COLO829 (cell line): Measurements from ENCODE around the gene HSPA1B.
"Not testable (repeated sequence)": the region's sequence is repeated elsewhere in the genome, so short reads cannot be mapped to it uniquely, and the experiment has no call there.

Experiments used
- DNase-seq: peaks from one replicate; pipeline ENCODE4 v3.0.0; 2012; ENCODE audit warnings: low spot score

HSPA1B gene

DNA sequence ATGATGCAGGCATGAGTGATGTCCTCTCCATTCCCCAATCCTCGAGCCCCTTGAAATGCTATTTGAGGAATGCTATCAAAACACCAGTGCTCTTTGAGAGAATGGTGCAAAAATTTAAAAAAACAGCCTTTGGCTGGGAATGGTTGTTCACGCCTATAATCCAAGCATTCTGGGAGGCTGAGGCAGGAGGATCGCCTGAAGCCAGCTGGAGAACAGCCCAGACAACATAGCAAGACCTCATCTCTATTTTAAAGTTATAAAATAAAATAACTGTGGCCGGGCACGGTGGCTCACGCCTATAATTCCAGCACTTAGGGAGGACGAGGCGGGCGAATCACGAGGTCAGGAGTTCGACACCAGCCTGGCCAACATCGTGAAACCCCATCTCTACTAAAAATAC lies 27.8 kb upstream of the HSPA1B start:
- DNase-seq, result no peak

DNA sequence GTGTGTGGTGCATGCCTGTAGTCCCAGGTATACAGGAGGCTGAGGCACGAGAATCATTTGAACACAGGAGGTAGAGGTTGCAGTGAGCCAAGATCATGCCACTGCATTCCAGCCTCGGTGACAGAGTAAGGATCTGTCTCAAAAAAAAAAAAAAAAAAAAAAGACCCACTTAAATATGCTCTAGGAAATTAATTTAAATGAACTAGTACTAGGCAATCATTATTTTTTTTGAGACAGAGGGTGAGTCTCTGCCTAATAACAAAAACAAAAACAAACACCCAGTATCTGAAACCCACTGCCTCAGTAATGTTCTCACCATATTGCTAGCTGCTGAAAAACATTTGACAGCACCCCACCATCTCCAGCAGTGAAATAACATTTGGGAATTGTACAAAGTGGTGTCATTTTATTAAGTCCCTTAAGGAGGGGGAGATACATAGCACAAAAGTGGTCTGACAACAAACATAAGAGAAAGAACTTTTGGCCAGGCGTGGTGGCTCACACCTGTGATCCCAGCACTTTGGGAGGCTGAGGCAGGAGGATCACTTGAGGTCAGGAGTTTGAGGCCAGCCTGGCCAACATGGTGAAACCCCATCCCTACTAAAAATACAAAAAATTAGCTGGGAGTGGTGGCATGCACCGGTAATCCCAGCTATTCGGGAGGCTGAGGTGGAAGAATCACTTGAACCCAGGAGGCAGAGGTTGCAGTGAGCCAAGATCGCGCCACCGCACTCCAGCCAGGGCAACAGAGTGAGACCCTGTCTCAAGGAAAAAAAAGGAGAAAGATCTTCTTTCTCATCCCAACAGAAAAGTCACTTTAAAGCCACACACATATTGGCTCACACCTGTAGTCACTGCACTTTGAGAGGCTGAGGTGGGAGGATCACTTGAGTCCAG lies 26.3 kb upstream of the HSPA1B start:
- DNase-seq, result not testable (repeated sequence)

DNA sequence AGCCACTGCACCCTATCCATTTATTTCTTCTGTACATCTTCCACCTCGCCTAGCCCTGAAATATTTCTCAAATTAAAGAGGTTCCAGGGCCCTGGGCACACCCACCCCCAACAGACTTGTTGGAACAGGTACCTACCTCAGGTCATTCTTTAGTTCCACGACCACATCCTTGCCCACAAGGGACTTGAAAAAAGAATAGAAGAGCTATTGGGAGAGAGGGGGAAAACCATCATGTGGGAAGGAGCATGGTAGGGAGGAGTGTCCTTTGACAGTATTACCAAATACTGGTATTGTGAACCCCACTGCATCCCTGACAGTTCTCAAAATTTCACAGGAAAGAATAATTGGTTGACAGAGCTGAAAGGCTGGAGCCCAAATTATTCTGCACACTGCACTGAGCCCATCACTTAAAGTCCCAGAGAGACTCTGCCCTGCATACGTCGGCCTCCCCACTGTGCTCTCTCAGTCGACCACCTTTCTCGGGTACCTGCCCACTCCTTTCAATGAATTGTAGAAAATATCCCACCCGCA lies 21.5 kb upstream of the HSPA1B start:
- no peak for DNase-seq

DNA sequence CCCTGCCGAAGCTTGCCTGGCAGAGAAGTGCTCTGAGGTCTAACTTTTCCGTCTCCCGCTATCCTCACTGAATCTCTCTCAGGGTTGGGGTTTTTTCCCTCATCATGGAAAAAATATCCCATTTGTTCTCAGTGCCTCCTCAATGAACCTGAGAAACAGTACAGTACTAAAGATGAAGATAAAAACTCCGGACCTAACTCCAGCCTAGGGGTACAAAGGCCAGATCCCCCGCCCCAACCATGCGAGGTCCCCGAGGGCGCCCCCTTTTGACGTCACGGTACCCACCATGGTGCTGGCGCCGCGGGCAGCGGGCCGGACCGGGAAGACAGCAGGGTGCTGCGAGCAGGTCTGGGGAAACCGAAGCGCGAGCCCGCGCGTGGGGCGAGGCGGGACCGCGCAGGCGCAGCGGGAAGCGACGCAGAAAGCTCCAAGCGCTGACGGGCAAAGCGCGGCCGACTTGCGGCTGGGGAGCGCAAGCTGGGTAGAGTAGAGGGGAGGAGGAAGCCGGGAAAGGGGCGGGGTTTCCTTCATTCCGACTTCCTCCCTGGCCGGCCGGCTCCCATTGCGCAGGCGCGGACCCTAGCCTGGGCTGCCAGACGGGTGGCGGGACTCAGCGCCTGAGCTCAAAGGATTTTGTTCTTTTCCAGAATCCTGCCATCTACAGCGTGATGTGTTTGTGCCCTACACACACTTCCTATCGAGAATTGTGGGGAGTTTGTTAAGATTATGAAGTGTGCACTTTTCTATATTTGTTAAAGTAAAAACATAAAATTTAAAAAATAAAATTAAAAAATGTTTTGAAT lies 20.9 kb upstream of the HSPA1B start, which contains the start of gene LSM2:
Gene LSM2, minus strand, starts transcription at position 497 of the 803 bp plus-strand sequence. Its CDS starts 209 bp downstream, at position 288.
- peak; percentile 100 for DNase-seq

DNA sequence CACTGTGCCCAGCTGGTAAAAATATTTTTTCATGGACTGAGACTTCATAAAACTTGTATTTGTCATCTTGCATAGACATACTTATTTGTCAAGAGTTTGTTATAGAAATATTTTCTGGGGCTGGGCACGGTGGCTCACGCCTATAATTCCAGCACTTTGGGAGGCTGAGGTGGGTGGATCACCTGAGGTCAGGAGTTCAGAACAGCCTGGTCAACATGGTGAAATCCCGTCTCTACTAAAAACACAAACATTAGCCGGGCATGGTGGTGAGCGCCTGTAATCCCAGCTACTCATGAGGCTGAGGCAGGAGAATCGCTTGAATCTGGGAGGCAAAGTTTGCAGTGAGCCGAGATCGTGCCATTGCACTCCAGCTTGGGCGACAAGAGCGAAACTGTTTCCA lies 18.9 kb upstream of the HSPA1B start:
- not testable (repeated sequence) for DNase-seq

DNA sequence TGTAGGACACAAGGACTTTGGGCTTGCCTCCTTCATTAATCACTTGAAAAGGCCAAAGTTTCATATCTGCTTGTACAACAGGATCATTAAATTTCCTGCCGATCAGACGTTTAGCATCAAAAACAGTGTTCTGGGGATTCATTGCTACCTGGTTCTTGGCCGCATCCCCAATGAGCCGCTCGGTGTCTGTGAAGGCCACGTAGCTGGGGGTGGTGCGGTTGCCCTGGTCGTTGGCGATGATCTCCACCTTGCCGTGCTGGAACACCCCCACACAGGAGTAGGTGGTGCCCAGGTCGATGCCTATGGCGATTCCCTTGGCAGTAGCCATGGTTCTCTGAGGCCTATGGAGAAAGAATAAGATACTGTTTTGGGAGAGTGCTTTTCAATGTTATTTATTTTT lies 15.9 kb upstream of the HSPA1B start:
- DNase-seq, result no peak

DNA sequence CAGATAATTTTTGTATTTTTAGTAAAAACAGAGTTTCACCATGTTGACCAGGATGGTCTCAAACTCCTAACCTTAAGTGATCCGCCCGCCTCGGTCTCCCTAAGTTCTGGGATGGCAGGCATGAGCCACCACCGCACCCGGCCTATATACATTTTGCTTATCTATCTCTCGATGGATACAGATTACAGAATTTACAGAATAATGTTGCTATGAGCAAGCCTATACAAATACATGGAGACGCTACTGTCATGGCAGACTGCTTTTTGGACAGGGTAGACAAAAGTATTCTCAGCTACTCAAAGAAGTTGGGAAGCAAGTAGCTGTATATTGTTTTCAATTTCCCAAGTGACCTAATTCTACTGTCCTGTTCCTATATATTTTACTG lies 14.1 kb upstream of the HSPA1B start:
- no peak for DNase-seq

DNA sequence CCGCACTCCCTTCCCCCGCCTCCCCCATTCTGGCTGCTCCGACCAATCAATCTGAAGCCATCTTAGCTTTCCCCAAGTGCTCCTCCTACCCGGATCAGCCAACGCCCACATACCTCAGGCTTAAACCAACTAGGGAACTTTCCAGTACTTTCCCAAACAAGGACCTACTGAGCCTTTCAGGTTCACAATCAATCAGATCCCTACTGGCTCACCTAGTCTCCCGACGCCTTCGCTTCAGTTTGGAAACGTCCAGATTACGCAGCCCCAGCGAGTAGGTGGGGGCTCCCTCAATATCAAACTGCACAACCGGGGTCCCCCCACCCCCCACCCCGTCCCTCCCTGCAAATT lies 12.9 kb upstream of the HSPA1B start:
- DNase-seq, result peak; percentile 99

DNA sequence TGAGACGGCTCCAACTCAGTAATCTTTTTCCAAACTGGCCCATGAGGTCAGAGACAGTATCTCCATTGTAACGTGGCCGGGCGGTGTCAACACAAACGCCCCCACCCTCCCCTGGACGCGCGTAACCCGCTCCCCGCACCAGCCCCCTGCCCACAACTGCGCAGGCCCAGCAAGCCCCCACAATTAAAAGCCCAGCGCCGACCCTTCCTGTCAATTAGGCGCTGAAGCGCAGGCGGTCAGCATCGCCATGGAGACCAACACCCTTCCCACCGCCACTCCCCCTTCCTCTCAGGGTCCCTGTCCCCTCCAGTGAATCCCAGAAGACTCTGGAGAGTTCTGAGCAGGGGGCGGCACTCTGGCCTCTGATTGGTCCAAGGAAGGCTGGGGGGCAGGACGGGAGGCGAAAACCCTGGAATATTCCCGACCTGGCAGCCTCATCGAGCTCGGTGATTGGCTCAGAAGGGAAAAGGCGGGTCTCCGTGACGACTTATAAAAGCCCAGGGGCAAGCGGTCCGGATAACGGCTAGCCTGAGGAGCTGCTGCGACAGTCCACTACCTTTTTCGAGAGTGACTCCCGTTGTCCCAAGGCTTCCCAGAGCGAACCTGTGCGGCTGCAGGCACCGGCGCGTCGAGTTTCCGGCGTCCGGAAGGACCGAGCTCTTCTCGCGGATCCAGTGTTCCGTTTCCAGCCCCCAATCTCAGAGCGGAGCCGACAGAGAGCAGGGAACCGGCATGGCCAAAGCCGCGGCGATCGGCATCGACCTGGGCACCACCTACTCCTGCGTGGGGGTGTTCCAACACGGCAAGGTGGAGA lies 12.3 kb upstream of the HSPA1B start, which contains the start of the genes HSPA1A and HSPA1L:
Gene HSPA1A, plus strand, starts transcription at position 519 of the 814 bp plus-strand sequence. Its CDS starts 214 bp downstream, at position 733.
Gene HSPA1L, minus strand, starts transcription at position 259 of the 814 bp plus-strand sequence. CDS start 3,311 bp downstream, outside the sequence.
- DNase-seq, result peak; percentile 98

DNA sequence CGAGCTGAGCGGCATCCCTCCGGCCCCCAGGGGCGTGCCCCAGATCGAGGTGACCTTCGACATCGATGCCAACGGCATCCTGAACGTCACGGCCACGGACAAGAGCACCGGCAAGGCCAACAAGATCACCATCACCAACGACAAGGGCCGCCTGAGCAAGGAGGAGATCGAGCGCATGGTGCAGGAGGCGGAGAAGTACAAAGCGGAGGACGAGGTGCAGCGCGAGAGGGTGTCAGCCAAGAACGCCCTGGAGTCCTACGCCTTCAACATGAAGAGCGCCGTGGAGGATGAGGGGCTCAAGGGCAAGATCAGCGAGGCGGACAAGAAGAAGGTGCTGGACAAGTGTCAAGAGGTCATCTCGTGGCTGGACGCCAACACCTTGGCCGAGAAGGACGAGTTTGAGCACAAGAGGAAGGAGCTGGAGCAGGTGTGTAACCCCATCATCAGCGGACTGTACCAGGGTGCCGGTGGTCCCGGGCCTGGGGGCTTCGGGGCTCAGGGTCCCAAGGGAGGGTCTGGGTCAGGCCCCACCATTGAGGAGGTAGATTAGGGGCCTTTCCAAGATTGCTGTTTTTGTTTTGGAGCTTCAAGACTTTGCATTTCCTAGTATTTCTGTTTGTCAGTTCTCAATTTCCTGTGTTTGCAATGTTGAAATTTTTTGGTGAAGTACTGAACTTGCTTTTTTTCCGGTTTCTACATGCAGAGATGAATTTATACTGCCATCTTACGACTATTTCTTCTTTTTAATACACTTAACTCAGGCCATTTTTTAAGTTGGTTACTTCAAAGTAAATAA lies 10.2 kb upstream of the HSPA1B start:
- not testable (repeated sequence) for DNase-seq

DNA sequence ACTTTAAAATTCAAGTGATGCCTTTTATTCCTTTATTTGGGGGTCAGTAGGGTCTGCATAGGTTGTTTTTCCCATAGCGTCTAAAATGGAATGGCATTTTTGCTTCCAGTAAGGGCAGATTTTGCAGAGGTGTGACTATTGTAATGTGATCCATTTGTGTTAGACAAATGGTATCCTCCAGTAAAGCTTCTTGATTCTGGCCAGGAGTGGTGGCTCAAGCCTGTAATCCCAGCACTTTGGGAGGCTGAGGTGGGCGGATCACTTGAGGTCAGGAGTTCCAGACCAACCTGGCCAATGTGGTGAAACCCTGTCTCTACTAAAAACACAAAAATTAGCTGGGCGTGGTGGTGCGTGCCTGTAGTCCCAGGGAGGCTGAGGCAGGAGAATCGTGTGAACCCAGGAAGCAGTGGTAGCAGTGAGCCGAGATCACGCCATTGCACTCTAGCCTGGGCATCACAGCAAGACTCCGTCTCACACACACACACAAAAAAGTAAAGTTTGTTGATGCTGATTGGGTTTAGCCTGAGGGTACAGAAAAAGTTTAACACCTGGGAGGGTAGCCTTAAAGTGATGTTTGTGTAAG lies 9.5 kb upstream of the HSPA1B start:
- not testable (repeated sequence) for DNase-seq

DNA sequence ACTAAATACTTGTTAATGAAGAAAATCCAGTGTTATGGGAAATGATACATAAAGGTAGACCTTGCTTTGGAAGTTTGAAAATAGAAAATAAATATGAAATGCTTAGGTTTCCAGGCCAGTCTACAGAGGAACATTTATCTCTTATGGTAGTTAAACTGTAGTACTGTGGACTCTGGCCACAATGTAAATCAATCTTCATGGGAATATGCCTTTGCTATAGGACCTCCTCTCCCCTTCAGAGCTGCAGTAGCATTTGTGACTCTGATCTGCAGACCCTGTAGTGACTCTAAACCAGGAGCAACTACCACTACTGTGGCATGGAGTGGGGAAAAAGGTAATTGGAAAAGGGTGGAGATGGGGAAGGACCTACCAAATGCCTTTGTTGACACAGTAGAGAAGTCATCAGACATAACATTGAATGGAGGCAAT lies 7.7 kb upstream of the HSPA1B start:
- DNase-seq, result no peak

DNA sequence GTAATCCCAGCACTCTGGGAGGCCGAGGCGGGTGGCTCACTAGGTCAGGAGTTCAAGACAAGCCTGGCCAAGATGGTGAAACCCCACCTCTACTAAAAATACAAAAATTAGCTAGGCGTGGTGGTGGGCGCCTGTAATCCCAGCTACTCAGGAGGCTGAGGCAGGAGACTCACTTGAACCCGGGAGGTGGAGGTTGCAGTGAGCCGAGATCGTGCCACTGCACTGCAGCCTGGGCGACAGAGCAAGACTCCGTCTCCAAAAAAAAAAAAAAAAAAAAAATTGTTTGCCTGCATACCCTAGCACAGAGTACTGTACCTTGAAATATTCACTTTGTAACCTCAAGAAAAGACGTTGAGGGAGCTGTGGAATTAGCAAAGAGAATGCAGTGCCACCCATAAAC lies 7.1 kb upstream of the HSPA1B start:
- not testable (repeated sequence) for DNase-seq

DNA sequence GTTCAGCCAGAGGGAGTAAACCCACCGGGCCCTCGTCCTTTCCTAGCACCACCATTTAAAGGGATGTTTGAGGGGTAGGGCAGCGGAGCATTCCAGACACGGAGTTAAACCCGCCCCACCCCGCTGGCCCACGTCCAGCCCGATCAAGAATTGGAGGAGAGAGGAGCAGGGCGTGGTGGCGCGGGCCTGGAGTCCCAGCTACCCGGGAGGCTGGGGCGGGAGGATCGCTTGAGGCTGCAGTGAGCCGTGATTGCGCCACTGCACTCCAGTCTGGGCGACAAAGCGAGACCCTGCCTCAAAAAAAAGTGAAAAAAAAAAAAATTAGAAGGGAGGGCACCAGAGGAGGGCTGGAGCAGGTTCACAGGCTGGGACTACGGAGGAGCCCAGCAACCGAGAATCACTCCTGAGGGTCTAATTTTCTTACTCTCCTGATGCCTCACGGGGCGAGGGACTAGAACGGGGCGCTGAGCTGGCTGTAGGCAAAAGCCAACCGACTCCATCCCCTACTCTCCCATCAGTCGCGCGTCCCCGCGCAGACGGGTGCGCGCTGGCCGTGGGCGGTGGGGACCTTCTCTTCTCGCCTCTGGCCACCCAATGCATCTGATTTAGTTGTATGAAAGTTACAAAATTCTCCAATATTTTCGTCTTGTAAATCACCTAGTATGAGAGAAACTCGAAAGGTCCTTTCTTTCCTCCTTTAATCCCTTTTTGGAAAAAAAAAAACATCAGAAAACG lies 6.1 kb upstream of the HSPA1B start:
- DNase-seq, result no peak

DNA sequence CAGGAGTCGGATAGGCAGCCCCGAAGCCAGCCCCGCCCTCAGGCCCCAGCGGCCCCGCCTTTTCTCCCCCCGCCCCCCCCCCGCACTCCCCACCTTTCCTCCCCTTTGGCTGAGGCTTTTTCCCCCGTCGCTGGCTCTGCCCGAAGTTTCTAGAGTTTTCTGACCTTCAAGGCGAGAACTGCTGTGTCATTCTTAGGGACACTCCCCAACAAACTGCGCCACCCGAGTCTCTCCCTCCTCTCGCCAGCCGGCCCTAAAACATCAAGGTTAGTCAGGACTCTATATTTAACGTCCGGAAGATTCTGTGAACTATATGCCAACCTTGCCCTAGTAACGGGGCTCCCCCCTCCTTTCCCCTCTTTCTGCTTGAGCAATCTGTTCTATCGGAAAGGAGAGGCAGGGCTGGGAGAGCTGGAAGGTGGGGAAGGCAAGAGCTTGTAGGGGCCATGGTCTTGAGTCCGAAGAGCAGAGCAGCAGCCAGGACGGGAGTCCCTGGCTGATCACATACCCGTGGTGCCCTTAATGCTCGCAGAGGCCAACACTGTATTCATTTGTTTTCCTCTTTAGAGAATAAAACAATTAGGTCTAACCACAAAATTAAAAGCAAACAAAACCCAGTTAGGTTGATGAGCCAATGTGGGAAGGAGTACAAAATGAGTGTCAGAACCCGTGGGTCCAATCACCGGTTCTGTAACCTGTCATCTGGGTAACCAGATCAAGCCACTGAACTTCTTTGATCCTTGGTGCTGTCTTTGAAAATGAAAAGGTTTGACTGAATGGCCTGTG lies 5.3 kb upstream of the HSPA1B start:
- no peak for DNase-seq

DNA sequence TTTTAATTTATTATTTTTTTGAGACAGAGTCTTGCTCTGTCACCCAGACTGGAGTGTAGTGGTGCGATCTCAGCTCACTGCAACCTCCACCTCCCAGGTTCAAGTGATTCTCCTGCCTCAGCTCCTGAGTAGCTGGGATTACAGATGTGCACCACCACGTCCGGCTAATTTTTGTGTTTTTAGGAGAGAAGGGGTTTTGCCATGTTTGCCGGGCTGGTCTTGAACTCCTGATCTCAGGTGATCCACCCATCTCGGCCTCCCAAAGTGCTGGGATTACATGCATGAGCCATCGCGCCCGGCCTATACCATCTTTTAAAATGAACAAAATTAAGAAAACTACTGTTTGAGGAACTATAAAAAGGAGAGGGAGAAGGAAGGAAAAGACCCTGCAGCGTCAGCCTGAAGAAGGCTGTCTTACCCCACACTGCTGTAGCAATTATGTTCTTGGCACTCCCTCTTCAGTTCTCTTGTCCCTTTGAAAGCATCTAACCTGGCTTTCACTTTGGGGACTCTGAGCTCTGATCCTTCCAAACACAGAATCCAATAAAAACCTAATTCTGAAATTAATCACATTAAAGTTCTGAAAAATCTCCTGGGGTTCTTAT lies 3.8 kb upstream of the HSPA1B start:
- DNase-seq, result not testable (repeated sequence)

DNA sequence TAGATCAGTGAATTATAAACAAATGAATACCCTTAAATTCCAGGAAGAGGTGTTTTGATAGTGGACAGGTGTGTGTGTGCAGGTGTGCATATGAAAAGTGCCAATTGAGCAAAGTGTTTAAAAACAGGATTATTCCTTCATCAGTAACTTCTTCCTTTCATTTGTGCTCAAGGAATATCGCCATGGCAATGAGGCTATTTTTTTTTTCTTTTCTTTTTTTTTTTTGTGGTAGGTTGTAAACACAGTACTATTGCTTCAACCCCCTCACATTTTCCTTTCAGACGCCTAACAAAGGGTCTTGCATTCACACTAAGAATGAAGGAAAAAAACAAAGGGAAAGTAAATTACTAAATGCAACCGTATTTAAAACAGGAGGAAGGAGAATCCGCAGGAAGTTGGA lies 2.0 kb upstream of the HSPA1B start:
- no peak for DNase-seq

DNA sequence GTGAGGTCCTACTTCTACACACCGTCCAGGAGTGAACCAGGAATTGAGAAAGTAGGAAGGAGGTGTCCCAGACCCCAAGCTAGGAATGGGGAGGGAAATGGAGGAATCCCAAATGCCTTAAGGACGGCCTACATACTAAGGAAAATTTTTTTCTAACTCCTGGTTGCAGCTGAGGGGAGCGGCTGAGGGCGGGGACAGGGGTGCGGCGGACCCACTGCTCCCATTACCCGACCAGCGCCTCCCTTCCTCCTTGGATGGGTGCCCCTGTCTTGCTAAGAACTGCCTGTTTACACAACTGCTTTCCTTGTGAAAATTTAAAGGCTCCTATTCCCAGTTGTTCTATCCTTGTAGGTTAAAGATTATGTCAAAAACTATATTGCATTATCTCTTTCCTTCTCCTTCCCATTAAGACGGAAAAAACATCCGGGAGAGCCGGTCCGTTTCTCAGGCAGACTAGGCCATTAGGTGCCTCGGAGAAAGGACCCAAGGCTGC lies 699 bp upstream of the HSPA1B start:
- DNase-seq, result no peak
